GM12801 (cell line): ENCODE measurements around the gene DCANP1.

Source experiments
- CTCF ChIP-seq: IDR thresholded peaks from one replicate; pipeline ENCODE4 v1.5.1; 2011; ENCODE audit warnings: control low read depth; ENCODE audit not compliant: insufficient read length; ENCODE audit errors: extremely low read depth

The DCANP1 gene

GRCh38 chr5:135417083-135417482 lies 30.1 kb downstream of the DCANP1 start:
- no peak for TF ChIP-seq CTCF

- TF ChIP-seq CTCF, result no peak
Measured at GRCh38 chr5:135405082-135405481, 42.1 kb downstream of the DCANP1 start.

GRCh38 chr5:135402031-135402430 lies 45.1 kb downstream of the DCANP1 start:
- no peak for TF ChIP-seq CTCF

DNA sequence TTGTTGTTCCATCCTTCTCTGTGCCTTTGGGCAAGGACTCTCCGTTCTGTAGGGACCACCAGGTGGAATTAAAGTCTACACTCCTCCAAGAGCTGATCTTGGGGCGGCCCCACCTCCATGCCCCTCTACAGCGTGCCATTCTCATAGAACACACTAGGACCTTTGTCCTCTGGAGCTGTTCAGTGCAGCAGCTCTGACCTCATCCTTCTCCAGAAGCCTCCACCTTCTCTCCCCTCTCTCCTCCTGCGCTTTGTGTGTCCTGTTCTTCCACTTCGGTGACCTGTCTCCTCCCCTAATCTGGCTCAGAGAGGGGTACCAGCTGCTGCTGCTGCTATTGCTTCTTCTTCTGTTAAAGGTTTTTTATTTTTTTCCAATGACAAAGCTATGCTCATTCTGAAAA lies 46.3 kb downstream of the DCANP1 start:
- TF ChIP-seq CTCF, result no peak

DNA sequence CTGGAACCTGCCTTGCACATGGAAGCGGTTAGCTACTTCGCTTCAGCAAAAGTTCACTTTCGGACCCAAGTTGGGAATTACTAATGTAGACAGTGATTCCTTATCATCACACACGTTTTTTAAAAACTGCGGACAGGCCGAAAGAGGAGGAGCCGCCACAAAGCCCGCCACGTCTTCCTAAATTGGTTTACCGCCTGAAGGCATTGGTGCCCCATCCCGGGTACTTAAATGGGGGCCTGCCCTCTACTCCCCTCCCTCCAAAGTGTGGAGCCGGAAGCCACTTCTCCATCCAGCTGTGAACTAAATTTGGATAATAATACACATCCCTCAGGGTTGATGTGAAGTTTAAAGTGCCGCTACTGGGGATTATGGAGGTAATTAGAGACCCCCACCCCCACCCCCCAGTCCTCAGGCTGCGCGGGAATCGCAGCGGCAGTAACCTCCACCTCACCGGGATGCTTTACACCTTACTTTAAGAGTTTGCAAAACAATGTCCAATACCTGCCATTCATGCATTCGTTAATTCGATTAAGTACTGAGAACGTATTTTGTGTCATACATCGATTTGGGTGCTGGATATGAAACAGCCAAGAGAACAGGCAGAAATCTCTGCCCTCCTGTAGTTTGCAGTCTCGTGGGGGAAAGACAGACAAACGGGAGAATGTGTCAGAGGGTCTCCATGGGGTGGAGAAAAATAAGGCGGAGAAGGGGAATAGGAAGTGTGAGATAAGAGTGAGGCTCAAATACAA lies 47.2 kb downstream of the DCANP1 start:
- no peak for TF ChIP-seq CTCF

DNA sequence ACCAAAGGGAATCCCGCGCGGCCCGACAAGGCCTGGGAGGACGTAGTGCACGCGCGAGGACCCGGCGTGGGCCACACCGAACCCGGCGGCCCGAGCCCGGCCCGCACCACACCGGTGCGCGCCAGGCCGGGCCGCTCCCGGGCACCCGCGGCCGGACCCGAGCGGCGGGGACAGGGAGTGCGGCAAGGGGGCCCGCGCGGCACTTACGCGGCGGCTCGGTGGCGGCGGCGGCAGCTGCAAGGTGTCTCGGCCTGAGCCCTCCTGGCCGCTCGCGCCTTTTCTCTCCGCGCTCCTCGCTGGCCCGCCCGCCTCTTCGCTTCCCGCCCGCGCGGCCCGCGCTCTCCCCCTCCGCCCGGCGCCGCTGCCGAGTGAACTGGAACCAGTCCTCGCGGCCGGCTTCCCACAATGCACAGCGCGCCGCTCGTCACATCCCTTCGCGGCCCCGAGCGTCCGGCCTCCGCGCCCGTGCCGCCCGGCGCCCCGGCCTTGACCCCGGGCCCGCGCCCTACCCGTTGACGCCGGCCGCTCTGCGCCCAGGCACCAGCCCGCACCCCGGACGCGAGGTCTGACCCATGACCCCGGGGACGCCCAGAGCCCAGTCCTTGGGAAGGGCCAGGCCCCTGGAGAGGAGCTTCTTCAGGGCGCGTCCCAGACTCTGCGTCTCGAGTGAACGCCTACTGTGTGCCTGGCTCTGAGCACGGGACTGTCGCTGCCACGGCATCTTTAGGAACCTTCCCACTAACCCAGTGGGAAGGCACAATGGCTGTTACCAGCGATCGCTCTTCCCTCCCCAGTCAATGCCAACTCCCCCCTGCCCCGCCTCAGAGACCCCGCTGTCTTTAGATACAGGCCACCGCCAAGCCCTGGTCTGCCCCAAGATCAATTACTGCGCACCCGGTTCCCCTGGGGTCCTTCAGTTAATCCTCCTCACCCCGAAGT lies 48.0 kb downstream of the DCANP1 start, which contains the start of gene MACROH2A1:
MACROH2A1 (minus strand) TSS at position 377 of the 939 bp plus-strand sequence. CDS start 10,138 bp downstream, outside the sequence.
- no peak for TF ChIP-seq CTCF

DNA sequence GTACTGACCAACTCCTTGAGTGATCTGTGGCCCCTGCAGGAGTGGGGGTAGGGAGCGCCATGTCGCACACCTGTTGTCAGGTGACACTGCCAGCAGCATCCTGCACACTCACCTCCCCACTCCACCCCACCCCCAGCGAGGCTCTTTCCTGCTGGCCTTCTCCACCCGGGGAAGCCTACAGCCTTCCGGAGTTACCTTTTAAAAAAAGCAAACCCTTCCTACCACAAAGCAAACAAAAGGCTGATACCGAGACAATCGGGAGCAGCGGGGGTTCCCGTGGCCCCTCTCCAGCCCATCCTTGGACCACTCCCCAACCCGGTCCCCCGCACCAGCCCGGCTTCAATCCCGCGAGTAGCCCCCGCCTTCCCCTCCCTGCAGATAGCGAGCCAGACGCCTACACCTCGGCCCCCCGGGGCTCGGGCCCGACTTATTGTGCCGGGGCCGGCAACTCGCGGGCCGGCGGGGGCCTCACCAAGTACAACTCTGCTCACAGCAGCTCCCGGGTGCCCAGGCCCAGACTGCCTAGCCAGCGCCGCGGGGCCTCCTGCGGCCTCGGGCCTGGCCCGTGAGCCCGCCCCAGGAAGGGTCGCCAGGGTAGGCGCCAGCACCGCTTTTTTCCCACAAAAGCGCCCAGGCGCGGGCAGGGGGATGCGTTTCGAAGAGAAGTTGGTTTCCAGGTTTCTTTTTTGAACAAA lies 48.8 kb downstream of the DCANP1 start:
- TF ChIP-seq CTCF, result no peak
